Measurements from ENCODE around the gene CMTM7. TPM values are rescaled to one million over a fixed set of nuclear protein-coding genes. Genes with fewer than 3 reads are reported as not detected.
"Not testable (repeated sequence)": the region's sequence is repeated elsewhere in the genome, so short reads cannot be mapped to it uniquely, and the experiment has no call there.

CMTM7 gene
- total RNA-seq, 1 donor from 2014 or later, result 24.6 TPM

GRCh38 chr3:32435911-32436815, 44.5 kb downstream of the CMTM7 start:
- TF ChIP-seq, protein P1, sequence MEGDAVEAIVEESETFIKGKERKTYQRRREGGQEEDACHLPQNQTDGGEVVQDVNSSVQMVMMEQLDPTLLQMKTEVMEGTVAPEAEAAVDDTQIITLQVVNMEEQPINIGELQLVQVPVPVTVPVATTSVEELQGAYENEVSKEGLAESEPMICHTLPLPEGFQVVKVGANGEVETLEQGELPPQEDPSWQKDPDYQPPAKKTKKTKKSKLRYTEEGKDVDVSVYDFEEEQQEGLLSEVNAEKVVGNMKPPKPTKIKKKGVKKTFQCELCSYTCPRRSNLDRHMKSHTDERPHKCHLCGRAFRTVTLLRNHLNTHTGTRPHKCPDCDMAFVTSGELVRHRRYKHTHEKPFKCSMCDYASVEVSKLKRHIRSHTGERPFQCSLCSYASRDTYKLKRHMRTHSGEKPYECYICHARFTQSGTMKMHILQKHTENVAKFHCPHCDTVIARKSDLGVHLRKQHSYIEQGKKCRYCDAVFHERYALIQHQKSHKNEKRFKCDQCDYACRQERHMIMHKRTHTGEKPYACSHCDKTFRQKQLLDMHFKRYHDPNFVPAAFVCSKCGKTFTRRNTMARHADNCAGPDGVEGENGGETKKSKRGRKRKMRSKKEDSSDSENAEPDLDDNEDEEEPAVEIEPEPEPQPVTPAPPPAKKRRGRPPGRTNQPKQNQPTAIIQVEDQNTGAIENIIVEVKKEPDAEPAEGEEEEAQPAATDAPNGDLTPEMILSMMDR (IDR thresholded peaks at IDR 0.05; ENCODE audit: unreplicated experiment), result no peak

GRCh38 chr3:32436816-32437189, 45.1 kb downstream of the CMTM7 start:
- Mint-ChIP-seq H3K27ac (no peak overlapping the region), H3K9me3 (ENCODE audit: low read depth) (no peaks in the 10 kb centered on the region), H3K27me3 (no peaks in the 10 kb centered on the region), H3K4me3 (ENCODE audit: low read depth) (no peak overlapping the region), H3K4me1 (ENCODE audit: low read depth) (no peaks in the 10 kb centered on the region), H3K36me3 (ENCODE audit: insufficient read depth) (peaks cover 3% of the 10 kb centered on the region)
- TF ChIP-seq, protein P1 (IDR thresholded peaks at IDR 0.05; ENCODE audit: unreplicated experiment), result no peak
- no peak for DNase-seq (ENCODE audit: low spot score, unreplicated experiment)

More at GRCh38 chr3:32435911-32436815, 44.5 kb downstream of the CMTM7 start:
- Mint-ChIP-seq H3K4me1 (ENCODE audit: low read depth) (no peaks in the 10 kb centered on the region), H3K9me3 (ENCODE audit: low read depth) (no peaks in the 10 kb centered on the region), H3K4me3 (ENCODE audit: low read depth) (no peak overlapping the region), H3K27me3 (no peaks in the 10 kb centered on the region), H3K36me3 (ENCODE audit: insufficient read depth) (no peaks in the 10 kb centered on the region), H3K27ac (no peak overlapping the region)
- no peak for DNase-seq (ENCODE audit: low spot score, unreplicated experiment)

DNA sequence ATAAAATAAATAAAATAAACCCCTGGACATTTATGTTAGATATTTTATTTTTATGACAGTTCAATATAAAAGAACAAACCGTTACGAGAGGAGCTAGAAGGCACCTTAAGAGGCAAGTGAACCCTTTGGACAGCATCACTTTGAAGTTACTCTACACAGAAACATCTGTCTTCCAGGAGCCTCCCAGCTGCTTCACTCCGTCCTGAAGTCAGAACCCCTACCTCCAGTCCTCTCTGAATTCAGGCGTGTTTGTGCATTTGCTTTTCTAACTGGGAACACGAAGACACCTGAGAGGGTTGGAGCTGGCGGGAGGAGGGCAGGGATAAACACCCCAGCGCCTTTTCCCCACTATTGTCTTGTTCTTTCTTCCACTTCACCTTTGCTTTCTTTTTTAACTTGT, 46.2 kb downstream of the CMTM7 start:
- TF ChIP-seq, protein P1 (IDR thresholded peaks at IDR 0.05; ENCODE audit: unreplicated experiment), result no peak

DNA sequence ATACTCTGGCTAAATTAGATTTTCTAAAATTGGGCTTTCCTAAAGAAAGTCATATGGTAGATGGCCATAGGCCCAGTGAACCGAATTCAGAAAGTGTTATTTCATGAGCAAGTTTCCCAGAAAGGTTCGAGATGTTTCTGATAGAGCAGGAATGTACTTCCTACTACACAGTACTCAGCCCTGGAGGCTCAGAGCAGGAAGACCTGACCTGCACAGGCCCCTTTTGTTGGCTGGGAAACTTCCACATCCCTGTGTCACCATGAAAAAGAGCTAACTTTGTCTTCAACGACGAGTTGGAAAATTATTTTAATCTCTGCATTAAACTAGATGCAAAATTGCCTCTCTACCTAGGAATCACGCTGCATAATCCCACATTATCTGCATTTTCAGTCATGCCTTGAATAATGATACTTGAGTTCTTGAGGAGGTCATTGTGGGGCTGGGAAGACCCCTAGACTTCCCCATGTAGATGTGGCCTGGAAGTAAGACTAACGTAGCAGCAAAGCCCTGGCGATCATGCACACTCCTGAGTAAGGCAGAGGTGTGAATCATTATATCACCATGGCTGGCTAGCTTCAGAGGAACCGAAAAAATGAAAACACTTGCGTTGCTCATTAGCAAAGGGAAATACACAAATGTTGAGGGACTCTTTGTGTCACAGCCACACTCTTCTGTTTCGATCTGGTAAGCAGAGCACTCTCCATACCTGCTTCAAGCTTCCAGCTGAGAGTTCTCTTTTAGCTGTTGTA, 47.1 kb downstream of the CMTM7 start:
- H3K27ac Mint-ChIP-seq, result no peak overlapping the region
- TF ChIP-seq, protein P1 (IDR thresholded peaks at IDR 0.05; ENCODE audit: unreplicated experiment), result no peak
- H3K27me3 Mint-ChIP-seq, result no peaks in the 10 kb centered on the region
- H3K36me3 Mint-ChIP-seq (ENCODE audit: insufficient read depth), result peaks cover 16% of the 10 kb centered on the region
- H3K4me1 Mint-ChIP-seq (ENCODE audit: low read depth), result no peaks in the 10 kb centered on the region
- no peak for DNase-seq (ENCODE audit: low spot score, unreplicated experiment)
- peaks cover 3% of the 10 kb centered on the region for H3K9me3 Mint-ChIP-seq (ENCODE audit: low read depth)
- H3K4me3 Mint-ChIP-seq (ENCODE audit: low read depth), result no peak overlapping the region

More for the DNA sequence above, 46.2 kb downstream of the CMTM7 start:
- Mint-ChIP-seq H3K4me3 (ENCODE audit: low read depth) (no peak overlapping the region), H3K4me1 (ENCODE audit: low read depth) (no peaks in the 10 kb centered on the region), H3K27ac (no peak overlapping the region), H3K27me3 (no peaks in the 10 kb centered on the region), H3K36me3 (ENCODE audit: insufficient read depth) (peaks cover 10% of the 10 kb centered on the region), H3K9me3 (ENCODE audit: low read depth) (no peaks in the 10 kb centered on the region)
- no peak for DNase-seq (ENCODE audit: low spot score, unreplicated experiment)

- H3K9me3 Mint-ChIP-seq (ENCODE audit: low read depth); H3K4me3 Mint-ChIP-seq (ENCODE audit: low read depth); H3K4me1 Mint-ChIP-seq (ENCODE audit: low read depth); H3K27ac Mint-ChIP-seq; H3K27me3 Mint-ChIP-seq; DNase-seq (ENCODE audit: low spot score, unreplicated experiment): not testable (repeated sequence)
- H3K36me3 Mint-ChIP-seq (ENCODE audit: insufficient read depth), result peaks cover 22% of the 10 kb centered on the region
Measured at GRCh38 chr3:32439421-32439820, 47.8 kb downstream of the CMTM7 start.
